Left ventricle myocardium inferior (tissue), 1 donor: Measurements from ENCODE around the gene SLC39A8. TPM values are rescaled to one million over a fixed set of nuclear protein-coding genes. Genes with fewer than 3 reads are reported as not detected.
"Not testable (repeated sequence)": the region's sequence is repeated elsewhere in the genome, so short reads cannot be mapped to it uniquely, and the experiment has no call there.

Source experiments
- DNase-seq: peaks from one replicate; pipeline ENCODE4 v3.0.0-alpha.2; 2020
- H3K27ac ChIP-seq: fragments of 200-600 bp; replicated peaks from 2 replicates; pipeline ENCODE4 v1.8.0; 2021
- H3K27me3 ChIP-seq: fragments of 200-600 bp; 2 replicates; pipeline ENCODE4 v1.8.0; 2021; ENCODE audit warnings: low read depth
- H3K36me3 ChIP-seq: fragments of 200-600 bp; 2 replicates; pipeline ENCODE4 v1.8.0; 2021
- H3K4me1 ChIP-seq: fragments of 200-600 bp; 2 replicates; pipeline ENCODE4 v1.8.0; 2021
- H3K4me3 ChIP-seq: fragments of 200-600 bp; 2 replicates; pipeline ENCODE4 v1.8.0; 2021; ENCODE audit warnings: mild to moderate bottlenecking, moderate library complexity
- H3K9me3 ChIP-seq: fragments of 200-600 bp; replicated peaks from 2 replicates; pipeline ENCODE4 v1.8.0; 2021
- intact Hi-C: fragments of 100-400 bp; cut with micrococcal nuclease; formaldehyde crosslinking; loops from one replicate; pipeline ENCODE4 v1.11.0; 2022
- total RNA-seq: library from RNA; stranded (reverse); fragmentation: NEBNext Ultra II Directional; extraction: Animal tissue kit (Norgen Biotek cat#: 25700); gene quantifications from one replicate; pipeline ENCODE4 v1.2.1, GENCODE V29; 2021
- TF ChIP-seq, protein P1 (sequence below): fragments of 200-600 bp; IDR thresholded peaks from 2 replicates; pipeline ENCODE4 v1.8.0; 2021; ENCODE audit warnings: antibody characterized with exemption, mild to moderate bottlenecking, borderline replicate concordance
- donor health status: DM: no; HTN: yes; CAD: no; lungs with severe emphysema.

Gene SLC39A8
- total RNA-seq, 1 donor from 2014 or later = 3.5 TPM

- DNase-seq = no peak
- no peak overlapping the region for H3K27ac ChIP-seq
- intact Hi-C loops = no loop called here
- H3K27me3 ChIP-seq = no peaks in the 10 kb centered on the region
- H3K4me3 ChIP-seq = no peak overlapping the region
- no peaks in the 10 kb centered on the region for H3K36me3 ChIP-seq
- no peaks in the 10 kb centered on the region for H3K9me3 ChIP-seq
- H3K4me1 ChIP-seq = no peaks in the 10 kb centered on the region
- TF ChIP-seq, protein P1, sequence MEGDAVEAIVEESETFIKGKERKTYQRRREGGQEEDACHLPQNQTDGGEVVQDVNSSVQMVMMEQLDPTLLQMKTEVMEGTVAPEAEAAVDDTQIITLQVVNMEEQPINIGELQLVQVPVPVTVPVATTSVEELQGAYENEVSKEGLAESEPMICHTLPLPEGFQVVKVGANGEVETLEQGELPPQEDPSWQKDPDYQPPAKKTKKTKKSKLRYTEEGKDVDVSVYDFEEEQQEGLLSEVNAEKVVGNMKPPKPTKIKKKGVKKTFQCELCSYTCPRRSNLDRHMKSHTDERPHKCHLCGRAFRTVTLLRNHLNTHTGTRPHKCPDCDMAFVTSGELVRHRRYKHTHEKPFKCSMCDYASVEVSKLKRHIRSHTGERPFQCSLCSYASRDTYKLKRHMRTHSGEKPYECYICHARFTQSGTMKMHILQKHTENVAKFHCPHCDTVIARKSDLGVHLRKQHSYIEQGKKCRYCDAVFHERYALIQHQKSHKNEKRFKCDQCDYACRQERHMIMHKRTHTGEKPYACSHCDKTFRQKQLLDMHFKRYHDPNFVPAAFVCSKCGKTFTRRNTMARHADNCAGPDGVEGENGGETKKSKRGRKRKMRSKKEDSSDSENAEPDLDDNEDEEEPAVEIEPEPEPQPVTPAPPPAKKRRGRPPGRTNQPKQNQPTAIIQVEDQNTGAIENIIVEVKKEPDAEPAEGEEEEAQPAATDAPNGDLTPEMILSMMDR = no peak
Measured at GRCh38 chr4:102387552-102388150, 42.4 kb upstream of the SLC39A8 start.

DNA sequence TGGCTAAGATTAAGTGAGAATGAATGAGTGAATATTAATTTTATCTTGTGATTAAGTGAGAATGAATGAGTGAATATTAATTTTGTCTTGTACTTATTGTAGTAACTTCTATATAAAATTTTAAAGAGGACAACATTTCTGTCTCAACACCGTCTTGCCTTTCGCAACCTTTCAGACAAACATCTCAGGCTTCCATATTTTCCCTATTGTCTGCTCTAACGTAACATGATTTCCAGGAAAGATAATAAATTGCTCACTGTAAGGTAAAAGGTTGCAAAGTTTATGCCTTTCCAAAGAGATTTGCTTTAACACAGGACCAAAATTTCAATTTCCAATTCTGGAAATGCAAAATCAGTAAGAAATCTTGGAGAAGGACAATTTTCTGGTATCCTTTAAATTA lies 41.7 kb upstream of the SLC39A8 start:
- no peak overlapping the region for H3K27ac ChIP-seq
- TF ChIP-seq, protein P1 = no peak
- H3K4me3 ChIP-seq = no peak overlapping the region
- DNase-seq = no peak
- H3K4me1 ChIP-seq = no peaks in the 10 kb centered on the region
- no peaks in the 10 kb centered on the region for H3K36me3 ChIP-seq
- intact Hi-C loops = no loop called here
- H3K27me3 ChIP-seq = no peaks in the 10 kb centered on the region
- no peaks in the 10 kb centered on the region for H3K9me3 ChIP-seq

DNA sequence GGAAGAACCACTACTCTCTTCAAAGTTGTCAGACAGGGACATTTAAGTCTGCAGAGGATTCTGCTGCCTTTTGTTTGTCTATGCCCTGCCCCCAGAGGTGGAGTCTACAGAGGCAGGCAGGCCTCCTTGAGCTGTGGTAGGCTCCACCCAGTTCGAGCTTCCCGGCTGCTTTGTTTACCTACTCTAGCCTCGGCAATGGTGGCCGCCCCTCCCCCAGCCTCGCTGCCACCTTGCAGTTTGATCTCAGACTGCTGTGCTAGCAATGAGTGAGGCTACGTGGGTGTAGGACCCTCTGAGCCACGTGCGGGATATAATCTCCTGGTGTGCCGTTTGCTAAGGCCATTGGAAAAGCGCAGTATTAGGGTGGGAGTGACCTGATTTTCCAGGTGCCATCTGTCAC lies 35.0 kb upstream of the SLC39A8 start:
- H3K4me1 ChIP-seq, DNase-seq, H3K4me3 ChIP-seq, H3K9me3 ChIP-seq, H3K36me3 ChIP-seq, H3K27ac ChIP-seq, intact Hi-C loops, H3K27me3 ChIP-seq: not testable (repeated sequence)

GRCh38 chr4:102362922-102363432 lies 17.7 kb upstream of the SLC39A8 start:
- Histone ChIP-seq H3K27ac (no peak overlapping the region), H3K36me3 (no peaks in the 10 kb centered on the region), H3K4me3 (no peak overlapping the region), H3K4me1 (no peaks in the 10 kb centered on the region), H3K9me3 (peaks cover 20% of the 10 kb centered on the region), H3K27me3 (no peaks in the 10 kb centered on the region)
- TF ChIP-seq, protein P1 = no peak
- intact Hi-C loops = no loop called here
- DNase-seq = no peak

GRCh38 chr4:102358128-102358527 lies 12.8 kb upstream of the SLC39A8 start:
- Histone ChIP-seq H3K27me3 (no peaks in the 10 kb centered on the region), H3K4me1 (no peaks in the 10 kb centered on the region), H3K9me3 (no peaks in the 10 kb centered on the region), H3K27ac (no peak overlapping the region), H3K4me3 (no peak overlapping the region), H3K36me3 (no peaks in the 10 kb centered on the region)
- no peak for DNase-seq
- intact Hi-C loops = no loop called here
- TF ChIP-seq, protein P1 = no peak

- intact Hi-C loops = not testable (repeated sequence)
Measured at GRCh38 chr4:102357637-102358036, 12.4 kb upstream of the SLC39A8 start.

More at GRCh38 chr4:102357637-102358036, 12.4 kb upstream of the SLC39A8 start:
- not testable (repeated sequence) for H3K4me1 ChIP-seq, H3K36me3 ChIP-seq, DNase-seq, H3K9me3 ChIP-seq, H3K27ac ChIP-seq, H3K27me3 ChIP-seq, H3K4me3 ChIP-seq
